HL-60 (cell line): ENCODE measurements around the gene RABGAP1L.

Source experiments
- CTCF ChIP-seq: IDR thresholded peaks from one replicate; pipeline ENCODE4 v1.5.1; 2011; ENCODE audit warnings: low read length, control low read depth, inconsistent platforms; ENCODE audit not compliant: insufficient read depth
- GABPA ChIP-seq: IDR thresholded peaks from 2 replicates; pipeline ENCODE4 v1.6.1; 2012; ENCODE audit warnings: low read depth
- POLR2AphosphoS5 ChIP-seq: IDR thresholded peaks from 2 replicates; pipeline ENCODE4 v1.6.1; 2012; ENCODE audit warnings: low read depth
- REST ChIP-seq: IDR thresholded peaks from 2 replicates; pipeline ENCODE4 v1.6.1; 2012; ENCODE audit warnings: low read depth; ENCODE audit not compliant: insufficient replicate concordance
- SPI1 ChIP-seq: IDR thresholded peaks from 2 replicates; pipeline ENCODE4 v1.6.1; 2012; ENCODE audit warnings: low read depth, mild to moderate bottlenecking, borderline replicate concordance

GRCh38 chr1:174166530-174167264 is 7.4 kb downstream of the RABGAP1L start:
- TF ChIP-seq CTCF (no peak), GABPA (no peak), POLR2AphosphoS5 (no peak), REST (no peak), SPI1 (no peak)
